ENCODE results near the gene ARHGDIA. TPM values are rescaled to one million over a fixed set of nuclear protein-coding genes. Genes with fewer than 3 reads are reported as not detected.

The ARHGDIA gene
- total and polyA plus RNA-seq, 11 donors = 81.4 to 296 (median 152) TPM

- intact Hi-C loops (cut with DNase I) = loop anchor here in 1 of 10 donors (1.0 kb wide), 1 partner anchor 21 kb away; the partner anchor contains the start of genes ALYREF and ANAPC11
- Histone ChIP-seq H3K27ac (peak overlapping the region in 5 of 12 donors; percentile 6 to 83 (median 62)), H3K4me3 (peak overlapping the region in 7 of 12 donors; percentile 15 to 98 (median 31)), H3K36me3 (peaks cover 0 to 62% (median 38%) of the 10 kb centered on the region in 9 donors), H3K27me3 (no peaks in the 10 kb centered on the region), H3K9me3 (no peaks in the 10 kb centered on the region), H3K4me1 (peaks cover 5 to 37% (median 23%) of the 10 kb centered on the region in 12 donors)
- DNase-seq = no peak
- no peak for TF ChIP-seq POLR2A (IDR thresholded peaks at IDR 0.05)
- TF ChIP-seq, protein P1, sequence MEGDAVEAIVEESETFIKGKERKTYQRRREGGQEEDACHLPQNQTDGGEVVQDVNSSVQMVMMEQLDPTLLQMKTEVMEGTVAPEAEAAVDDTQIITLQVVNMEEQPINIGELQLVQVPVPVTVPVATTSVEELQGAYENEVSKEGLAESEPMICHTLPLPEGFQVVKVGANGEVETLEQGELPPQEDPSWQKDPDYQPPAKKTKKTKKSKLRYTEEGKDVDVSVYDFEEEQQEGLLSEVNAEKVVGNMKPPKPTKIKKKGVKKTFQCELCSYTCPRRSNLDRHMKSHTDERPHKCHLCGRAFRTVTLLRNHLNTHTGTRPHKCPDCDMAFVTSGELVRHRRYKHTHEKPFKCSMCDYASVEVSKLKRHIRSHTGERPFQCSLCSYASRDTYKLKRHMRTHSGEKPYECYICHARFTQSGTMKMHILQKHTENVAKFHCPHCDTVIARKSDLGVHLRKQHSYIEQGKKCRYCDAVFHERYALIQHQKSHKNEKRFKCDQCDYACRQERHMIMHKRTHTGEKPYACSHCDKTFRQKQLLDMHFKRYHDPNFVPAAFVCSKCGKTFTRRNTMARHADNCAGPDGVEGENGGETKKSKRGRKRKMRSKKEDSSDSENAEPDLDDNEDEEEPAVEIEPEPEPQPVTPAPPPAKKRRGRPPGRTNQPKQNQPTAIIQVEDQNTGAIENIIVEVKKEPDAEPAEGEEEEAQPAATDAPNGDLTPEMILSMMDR (IDR thresholded peaks at IDR 0.05) = no peak
- ATAC-seq = no peak
- WGBS, 4 donors = 87 to 92% (median 89%) methylated on average over 15 to 19 of the region's 19 CpGs
Measured at GRCh38 chr17:81911969-81912368, 40.8 kb upstream of the ARHGDIA start.

- 2 to 8% (median 5%) methylated on average over 29 to 84 of the region's 84 CpGs for WGBS, 4 donors
- ATAC-seq = peak; percentile 91 to 95 (median 94)
- peaks cover 5 to 32% (median 18%) of the 10 kb centered on the region in 12 donors for H3K4me1 ChIP-seq
- TF ChIP-seq POLR2A (IDR thresholded peaks at IDR 0.05) = no peak
- TF ChIP-seq, protein P1 (IDR thresholded peaks at IDR 0.05) = peak in 1 of 12 donors; percentile 23
- peak; percentile 92 to 96 (median 93) for DNase-seq
- intact Hi-C loops (cut with DNase I) = loop anchor here in 1 of 10 donors (1.0 kb wide), 1 partner anchor 20 kb away; the partner anchor contains the start of genes ALYREF and ANAPC11
- no peaks in the 10 kb centered on the region for H3K27me3 ChIP-seq
- peak within 1 kb of the TSS in 10 of 12 donors; percentile 17 to 83 (median 50) for H3K27ac ChIP-seq
- peaks cover 0 to 65% (median 38%) of the 10 kb centered on the region in 9 donors for H3K36me3 ChIP-seq
- H3K4me3 ChIP-seq = peak within 1 kb of the TSS; percentile 63 to 98 (median 80)
- H3K9me3 ChIP-seq = no peaks in the 10 kb centered on the region
Measured at GRCh38 chr17:81911277-81911961, 40.3 kb upstream of the ARHGDIA start, which contains the start of gene PCYT2. TSS of gene PCYT2 (minus strand) at chr17:81911399. CDS start at chr17:81911355, 44 bp downstream.

- Histone ChIP-seq H3K4me1 (peaks cover 5 to 29% (median 15%) of the 10 kb centered on the region in 12 donors), H3K27me3 (no peaks in the 10 kb centered on the region), H3K36me3 (peaks cover 0 to 67% (median 38%) of the 10 kb centered on the region in 9 donors), H3K4me3 (peak overlapping the region; percentile 63 to 98 (median 80)), H3K9me3 (no peaks in the 10 kb centered on the region), H3K27ac (peak overlapping the region in 10 of 12 donors; percentile 17 to 81 (median 50))
- intact Hi-C loops (cut with DNase I) = loop anchor here in 1 of 10 donors (1.0 kb wide), 1 partner anchor 20 kb away; the partner anchor contains the start of genes ALYREF and ANAPC11
- no peak for TF ChIP-seq POLR2A (IDR thresholded peaks at IDR 0.05)
- TF ChIP-seq, protein P1 (IDR thresholded peaks at IDR 0.05) = no peak
- no peak for DNase-seq
- no peak for ATAC-seq
- 0 to 1% (median 1%) methylated on average over 22 to 55 of the region's 55 CpGs; no CpG with 5 or more reads in 1 of the 4 donors for WGBS, 4 donors
Measured at GRCh38 chr17:81910840-81911276, 39.7 kb upstream of the ARHGDIA start.

All from heart left ventricle (tissue), 16 donors.